SK-N-SH (cell line): Measurements from ENCODE around the gene HS3ST5. TPM values are rescaled to one million over a fixed set of nuclear protein-coding genes. Genes with fewer than 3 reads are reported as not detected.

Experiments used
- CTCF ChIA-PET: fragments of 300-600, 350-600 bp; formaldehyde crosslinking; extraction: SDS; loops from one replicate; lab custom pipeline; 2021; lab: Yijun Ruan, JAX
- POLR2A ChIA-PET: fragments of 350-600 bp; sonication (Branson Sonifier 250); formaldehyde crosslinking; extraction: SDS; loops from one replicate; lab custom pipeline; 2020; ENCODE audit warnings: antibody characterized with exemption, inconsistent platforms; lab: Yijun Ruan, JAX
- DNase-seq: peaks from one replicate; pipeline ENCODE4 v3.0.0; 2012
- H2AFZ ChIP-seq: fragments of 200-600 bp; sonication (generic); 2 replicates; pipeline ENCODE4 v1.8.1; 2016; ENCODE audit warnings: antibody characterized with exemption, mild to moderate bottlenecking, low read depth
- H3F3A ChIP-seq: fragments of 200-600 bp; sonication (generic); replicated peaks from 2 replicates; pipeline ENCODE3; 2016; ENCODE audit warnings: antibody characterized with exemption, mild to moderate bottlenecking; ENCODE audit not compliant: insufficient read depth
- H3K27ac ChIP-seq, 2 experiments: fragments of 200-500 bp in 1 of 2; fragments of 200-600 bp in 1 of 2; sonication (Bioruptor generic) in 1 of 2; sonication (generic), shearing (Covaris generic) in 1 of 2; 2 replicates each; pipeline versions ENCODE4 v1.5.1 to v1.6.1; 2014 to 2016; ENCODE audit warnings: low read depth in 2 of 2, inconsistent platforms in 1 of 2, low read length in 1 of 2, mild to moderate bottlenecking in 1 of 2, mixed read lengths in 1 of 2
- H3K27me3 ChIP-seq: fragments of 200-600 bp; sonication (generic), shearing (Covaris generic); 2 replicates; pipeline ENCODE4 v1.6.1; 2016; ENCODE audit warnings: mixed run types; ENCODE audit not compliant: insufficient read depth
- H3K36me3 ChIP-seq, 2 experiments: fragments of 200-500 bp in 1 of 2; fragments of 200-600 bp in 1 of 2; sonication (Bioruptor generic) in 1 of 2; sonication (generic) in 1 of 2; replicated peaks in 1 of 2; 2 replicates each; pipeline versions ENCODE3 to v1.5.1; 2014 to 2016; ENCODE audit warnings: low read length in 1 of 2, mild to moderate bottlenecking in 1 of 2; ENCODE audit not compliant: insufficient read depth in 2 of 2, control insufficient read depth in 1 of 2
- H3K4me1 ChIP-seq, 2 experiments: fragments of 200-500 bp in 1 of 2; fragments of 200-600 bp in 1 of 2; sonication (Bioruptor generic) in 1 of 2; sonication (generic), shearing (Covaris generic) in 1 of 2; 2 replicates each; pipeline versions ENCODE4 v1.5.1 to v1.6.1; 2014 to 2016; ENCODE audit warnings: low read depth in 1 of 2, low read length in 1 of 2, mixed run types in 1 of 2; ENCODE audit not compliant: insufficient read depth in 2 of 2, control insufficient read depth in 1 of 2
- H3K4me2 ChIP-seq: fragments of 200-600 bp; sonication (generic), shearing (Covaris generic); 2 replicates; pipeline ENCODE4 v1.6.1; 2017; ENCODE audit warnings: mixed run types
- H3K4me3 ChIP-seq, 2 experiments: fragments of 200-500 bp in 1 of 2; fragments of 200-600 bp in 1 of 2; sonication (Bioruptor generic) in 1 of 2; sonication (generic), shearing (Covaris generic) in 1 of 2; 2 replicates each; pipeline versions ENCODE4 v1.5.1 to v1.8.1; 2014 to 2016; ENCODE audit warnings: low read depth in 2 of 2, inconsistent platforms in 1 of 2, low read length in 1 of 2, mild to moderate bottlenecking in 1 of 2, mixed read lengths in 1 of 2, moderate library complexity in 1 of 2
- H3K79me2 ChIP-seq: fragments of 200-600 bp; sonication (generic); 2 replicates; pipeline ENCODE4 v1.8.1; 2017; ENCODE audit warnings: mild to moderate bottlenecking; ENCODE audit not compliant: insufficient read depth
- H3K9ac ChIP-seq: fragments of 200-600 bp; sonication (generic); 2 replicates; pipeline ENCODE4 v1.6.1; 2017; ENCODE audit warnings: mixed run types
- H3K9me2 ChIP-seq: fragments of 200-600 bp; sonication (generic); 2 replicates; pipeline ENCODE4 v1.6.1; 2017; ENCODE audit warnings: mixed run types
- H3K9me3 ChIP-seq: fragments of 200-600 bp; sonication (generic); 2 replicates; pipeline ENCODE4 v1.6.1; 2017; ENCODE audit warnings: mixed run types, mild to moderate bottlenecking, moderate library complexity
- H4K20me1 ChIP-seq: fragments of 200-600 bp; sonication (generic); 2 replicates; pipeline ENCODE4 v1.6.1; 2017; ENCODE audit warnings: mild to moderate bottlenecking, mixed run types; ENCODE audit not compliant: insufficient read depth
- EZH2phosphoT487 ChIP-seq: fragments of 200-600 bp; sonication (generic); IDR thresholded peaks from 2 replicates; pipeline ENCODE4 v1.6.1; 2017; ENCODE audit warnings: low read depth, mixed run types, mild to moderate bottlenecking, antibody characterized with exemption, moderate library complexity, borderline replicate concordance
- FOXJ3 ChIP-seq: sonication (generic); formaldehyde crosslinking; IDR thresholded peaks from 2 replicates; pipeline ENCODE4 v1.5.1; 2020; ENCODE audit warnings: mild to moderate bottlenecking, missing genetic modification reagents
- GABPA ChIP-seq: IDR thresholded peaks from 2 replicates; pipeline ENCODE4 v1.4.0; 2012; ENCODE audit warnings: low read depth, mild to moderate bottlenecking
- GATA2 ChIP-seq: sonication (generic); formaldehyde crosslinking; IDR thresholded peaks from 2 replicates; pipeline ENCODE4 v1.5.0; 2020; ENCODE audit warnings: mild to moderate bottlenecking, missing genetic modification reagents
- MAX ChIP-seq: IDR thresholded peaks from 2 replicates; pipeline ENCODE4 v1.4.0; 2012; ENCODE audit warnings: low read depth
- MEF2A ChIP-seq: IDR thresholded peaks from 2 replicates; pipeline ENCODE4 v1.4.0; 2012; ENCODE audit warnings: low read depth, borderline replicate concordance
- MXI1 ChIP-seq: IDR thresholded peaks from 2 replicates; pipeline ENCODE4 v1.6.1; 2012; ENCODE audit warnings: mild to moderate bottlenecking, low read depth, low read length, improper control_type of control experiment
- RAD21 ChIP-seq: IDR thresholded peaks from 2 replicates; pipeline ENCODE4 v1.6.1; 2012; ENCODE audit warnings: mild to moderate bottlenecking, low read length
- RCOR1 ChIP-seq: fragments of 150-350 bp; IDR thresholded peaks from 2 replicates; pipeline ENCODE4 v1.6.1; 2017; ENCODE audit warnings: antibody characterized with exemption, low read length
- RFX5 ChIP-seq: IDR thresholded peaks from 2 replicates; pipeline ENCODE4 v1.6.1; 2012; ENCODE audit warnings: mild to moderate bottlenecking, improper control_type of control experiment, low read length
- SIN3A ChIP-seq: IDR thresholded peaks from 2 replicates; pipeline ENCODE4 v1.6.1; 2012; ENCODE audit warnings: low read depth, mild to moderate bottlenecking, low read length, moderate library complexity, borderline replicate concordance
- TAF1 ChIP-seq: IDR thresholded peaks from 2 replicates; pipeline ENCODE4 v1.6.1; 2012; ENCODE audit warnings: low read depth, mild to moderate bottlenecking, low read length, moderate library complexity, borderline replicate concordance
- TEAD4 ChIP-seq: IDR thresholded peaks from 2 replicates; pipeline ENCODE4 v1.4.0; 2012; ENCODE audit warnings: mild to moderate bottlenecking, borderline replicate concordance; ENCODE audit not compliant: insufficient read depth
- USF1 ChIP-seq: IDR thresholded peaks from 2 replicates; pipeline ENCODE4 v1.4.0; 2012; ENCODE audit warnings: low read depth, borderline replicate concordance
- YY1 ChIP-seq: IDR thresholded peaks from 2 replicates; pipeline ENCODE4 v1.4.0; 2012; ENCODE audit warnings: low read depth, mild to moderate bottlenecking
- WGBS: methylation state at CpG from one replicate; pipeline ENCODE4 v1.1.6; 2017; ENCODE audit warnings: low lambda C conversion rate; 5-methylcytosine and 5-hydroxymethylcytosine counted together
- polyA plus RNA-seq, 3 experiments: library from polyadenylated mRNA; depleted of rRNA; stranded (reverse); fragments of >200 nt; gene quantifications; 2 replicates each; pipeline ENCODE4 v1.2.3, GENCODE V29; 2012
- TF ChIP-seq, protein P1 (sequence below): fragments of 200-600 bp; sonication (generic); IDR thresholded peaks from 2 replicates; pipeline ENCODE4 v1.6.1; 2017; ENCODE audit warnings: antibody characterized with exemption, mild to moderate bottlenecking, moderate library complexity
- TF ChIP-seq, protein P2 (sequence below): fragments of 150-350 bp; IDR thresholded peaks from 2 replicates; pipeline ENCODE4 v1.6.1; 2017; ENCODE audit warnings: antibody characterized with exemption, low read length, low read depth, borderline replicate concordance

HS3ST5 gene
- polyA plus RNA-seq, 1 of the 3 experiments (the other 2 are of a cell fraction), result 0.02 TPM

DNA sequence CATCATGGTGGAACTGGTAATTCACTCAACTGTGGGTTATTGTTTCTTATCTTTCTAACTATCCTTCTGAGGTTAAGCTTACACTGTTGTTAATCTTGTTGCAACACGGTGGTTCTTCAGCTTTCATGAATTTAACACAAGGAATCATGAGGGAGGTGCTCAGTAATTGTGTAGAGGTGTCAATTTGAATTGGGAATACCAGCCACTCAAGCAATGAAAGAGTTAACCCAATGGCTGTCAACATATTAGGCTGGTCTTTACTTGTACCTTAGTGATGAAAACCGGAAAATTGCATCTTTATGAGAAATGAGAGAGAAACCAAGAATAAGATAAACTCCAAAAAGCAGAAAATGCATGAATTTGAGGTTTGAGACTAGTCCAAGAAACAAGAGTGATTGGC, 95.7 kb downstream of the HS3ST5 start:
- H3K27ac ChIP-seq, result no peak overlapping the region
- H3K36me3 ChIP-seq, result no peaks in the 10 kb centered on the region
- 16% methylated on average over 2 of the region's 2 CpGs for WGBS
- H3K9me2 ChIP-seq, result no peaks in the 10 kb centered on the region
- H3K4me3 ChIP-seq, result no peak overlapping the region
- no peaks in the 10 kb centered on the region for H3K4me1 ChIP-seq
- H3K79me2 ChIP-seq, result no peaks in the 10 kb centered on the region
- H3K4me2 ChIP-seq, result no peak overlapping the region
- no peaks in the 10 kb centered on the region for H3K27me3 ChIP-seq
- no peaks in the 10 kb centered on the region for H3F3A ChIP-seq
- DNase-seq, result no peak
- POLR2A ChIA-PET, result no interaction called here
- CTCF ChIA-PET, result no interaction called here
- H3K9ac ChIP-seq, result no peak overlapping the region
- no peaks in the 10 kb centered on the region for H3K9me3 ChIP-seq
- no peak for TF ChIP-seq USF1
- no peak for TF ChIP-seq MAX
- TF ChIP-seq SIN3A, result no peak
- no peak for TF ChIP-seq RCOR1
- no peak for TF ChIP-seq RFX5
- TF ChIP-seq TEAD4, result no peak
- TF ChIP-seq GABPA, result no peak
- TF ChIP-seq FOXJ3 (CRISPR knock-in tag), result no peak
- no peak for TF ChIP-seq MXI1
- TF ChIP-seq GATA2, result no peak
- no peak for TF ChIP-seq RAD21
- no peak for TF ChIP-seq TAF1
- TF ChIP-seq, protein P1, sequence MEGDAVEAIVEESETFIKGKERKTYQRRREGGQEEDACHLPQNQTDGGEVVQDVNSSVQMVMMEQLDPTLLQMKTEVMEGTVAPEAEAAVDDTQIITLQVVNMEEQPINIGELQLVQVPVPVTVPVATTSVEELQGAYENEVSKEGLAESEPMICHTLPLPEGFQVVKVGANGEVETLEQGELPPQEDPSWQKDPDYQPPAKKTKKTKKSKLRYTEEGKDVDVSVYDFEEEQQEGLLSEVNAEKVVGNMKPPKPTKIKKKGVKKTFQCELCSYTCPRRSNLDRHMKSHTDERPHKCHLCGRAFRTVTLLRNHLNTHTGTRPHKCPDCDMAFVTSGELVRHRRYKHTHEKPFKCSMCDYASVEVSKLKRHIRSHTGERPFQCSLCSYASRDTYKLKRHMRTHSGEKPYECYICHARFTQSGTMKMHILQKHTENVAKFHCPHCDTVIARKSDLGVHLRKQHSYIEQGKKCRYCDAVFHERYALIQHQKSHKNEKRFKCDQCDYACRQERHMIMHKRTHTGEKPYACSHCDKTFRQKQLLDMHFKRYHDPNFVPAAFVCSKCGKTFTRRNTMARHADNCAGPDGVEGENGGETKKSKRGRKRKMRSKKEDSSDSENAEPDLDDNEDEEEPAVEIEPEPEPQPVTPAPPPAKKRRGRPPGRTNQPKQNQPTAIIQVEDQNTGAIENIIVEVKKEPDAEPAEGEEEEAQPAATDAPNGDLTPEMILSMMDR, result no peak
- TF ChIP-seq, protein P2, sequence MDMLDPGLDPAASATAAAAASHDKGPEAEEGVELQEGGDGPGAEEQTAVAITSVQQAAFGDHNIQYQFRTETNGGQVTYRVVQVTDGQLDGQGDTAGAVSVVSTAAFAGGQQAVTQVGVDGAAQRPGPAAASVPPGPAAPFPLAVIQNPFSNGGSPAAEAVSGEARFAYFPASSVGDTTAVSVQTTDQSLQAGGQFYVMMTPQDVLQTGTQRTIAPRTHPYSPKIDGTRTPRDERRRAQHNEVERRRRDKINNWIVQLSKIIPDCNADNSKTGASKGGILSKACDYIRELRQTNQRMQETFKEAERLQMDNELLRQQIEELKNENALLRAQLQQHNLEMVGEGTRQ, result no peak
- no peak for TF ChIP-seq EZH2phosphoT487
- TF ChIP-seq YY1, result no peak
- TF ChIP-seq MEF2A, result no peak
- no peaks in the 10 kb centered on the region for H4K20me1 ChIP-seq
- H2AFZ ChIP-seq, result no peak overlapping the region
